ENCODE data around the gene SUPT20H.
A peak's percentile ranks its signal among the peaks of the same experiment; 100 is the strongest.

SUPT20H gene

DNA sequence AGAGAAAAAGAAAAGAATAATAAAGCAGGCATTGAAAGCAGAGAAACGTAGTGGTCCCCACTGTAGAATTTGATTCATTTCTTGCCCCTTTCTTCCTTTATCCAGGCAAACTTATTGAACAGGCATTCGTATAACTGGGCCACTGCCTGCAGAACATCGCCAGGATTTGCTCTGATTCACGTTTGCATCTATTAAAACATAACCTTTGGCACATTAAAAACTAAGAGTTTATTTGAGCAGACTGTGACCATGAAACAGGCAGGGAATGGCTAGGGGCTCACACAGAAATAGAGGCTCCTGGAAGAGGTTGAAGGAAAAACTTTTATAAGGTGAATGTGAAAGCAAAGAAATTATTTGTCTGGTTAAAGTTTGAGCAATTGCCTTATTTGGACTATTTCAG, 12.5 kb upstream of the SUPT20H start:
- no peak overlapping the region for H3K4me3 ChIP-seq (replicated peaks; ENCODE audit: low read depth, low read length)
- TF ChIP-seq, protein P1, sequence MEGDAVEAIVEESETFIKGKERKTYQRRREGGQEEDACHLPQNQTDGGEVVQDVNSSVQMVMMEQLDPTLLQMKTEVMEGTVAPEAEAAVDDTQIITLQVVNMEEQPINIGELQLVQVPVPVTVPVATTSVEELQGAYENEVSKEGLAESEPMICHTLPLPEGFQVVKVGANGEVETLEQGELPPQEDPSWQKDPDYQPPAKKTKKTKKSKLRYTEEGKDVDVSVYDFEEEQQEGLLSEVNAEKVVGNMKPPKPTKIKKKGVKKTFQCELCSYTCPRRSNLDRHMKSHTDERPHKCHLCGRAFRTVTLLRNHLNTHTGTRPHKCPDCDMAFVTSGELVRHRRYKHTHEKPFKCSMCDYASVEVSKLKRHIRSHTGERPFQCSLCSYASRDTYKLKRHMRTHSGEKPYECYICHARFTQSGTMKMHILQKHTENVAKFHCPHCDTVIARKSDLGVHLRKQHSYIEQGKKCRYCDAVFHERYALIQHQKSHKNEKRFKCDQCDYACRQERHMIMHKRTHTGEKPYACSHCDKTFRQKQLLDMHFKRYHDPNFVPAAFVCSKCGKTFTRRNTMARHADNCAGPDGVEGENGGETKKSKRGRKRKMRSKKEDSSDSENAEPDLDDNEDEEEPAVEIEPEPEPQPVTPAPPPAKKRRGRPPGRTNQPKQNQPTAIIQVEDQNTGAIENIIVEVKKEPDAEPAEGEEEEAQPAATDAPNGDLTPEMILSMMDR (IDR thresholded peaks at IDR 0.05; ENCODE audit: low read length, missing control alignments), result no peak
- no peak for DNase-seq (ENCODE audit: low read depth)

DNA sequence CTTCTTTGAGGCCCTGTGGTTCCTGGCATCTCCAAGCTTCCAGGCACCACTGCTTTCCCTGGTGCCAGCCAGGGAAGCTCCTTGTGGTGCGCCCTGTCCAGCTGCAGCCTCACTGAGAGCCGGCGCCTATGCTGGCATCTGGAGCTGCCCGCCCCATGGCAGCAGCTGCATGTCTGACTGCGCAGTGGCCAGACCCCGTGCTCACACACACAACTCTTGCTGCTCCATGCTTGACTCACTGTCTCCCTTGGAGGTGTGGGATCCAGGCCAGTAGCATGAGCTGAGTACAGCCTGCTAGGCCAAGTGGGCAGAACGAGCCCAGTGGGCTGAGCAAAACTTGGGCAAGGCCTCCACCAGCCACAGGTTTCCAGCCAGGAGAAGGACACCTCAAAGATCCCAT, 11.5 kb upstream of the SUPT20H start:
- H3K4me3 ChIP-seq (replicated peaks; ENCODE audit: low read depth, low read length), result no peak overlapping the region
- DNase-seq (ENCODE audit: low read depth), result no peak
- TF ChIP-seq, protein P1 (IDR thresholded peaks at IDR 0.05; ENCODE audit: low read length, missing control alignments), result no peak

DNA sequence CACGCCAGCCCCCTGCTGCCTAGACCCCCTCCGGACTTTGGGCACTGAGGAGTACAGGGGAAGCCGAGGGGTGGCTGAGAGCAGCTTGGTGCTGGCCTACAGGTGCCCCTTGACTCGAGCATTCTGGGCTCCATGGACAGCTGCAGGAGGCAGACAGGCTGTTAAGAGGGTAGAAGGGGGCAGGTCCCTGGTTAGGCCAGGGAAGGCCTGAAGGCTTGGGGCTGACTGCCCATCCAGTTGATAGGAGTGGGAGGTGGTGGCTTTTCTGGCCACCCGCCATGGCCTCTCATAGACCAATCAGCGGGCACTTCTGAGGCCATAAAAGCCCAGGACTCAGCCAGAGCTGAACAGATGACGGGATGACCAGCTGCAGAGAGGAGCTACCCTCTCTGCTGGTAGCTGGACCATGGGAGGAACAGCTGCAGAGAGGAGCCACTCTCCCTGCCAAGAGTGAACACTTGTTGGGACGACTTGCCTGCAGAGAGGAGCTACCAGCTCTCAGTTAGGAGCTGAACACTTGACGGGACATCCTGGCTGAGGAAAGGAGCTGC, 10.7 kb upstream of the SUPT20H start:
- DNase-seq (ENCODE audit: low read depth), result no peak
- H3K4me3 ChIP-seq (replicated peaks; ENCODE audit: low read depth, low read length), result no peak overlapping the region
- TF ChIP-seq, protein P1 (IDR thresholded peaks at IDR 0.05; ENCODE audit: low read length, missing control alignments), result no peak

DNA sequence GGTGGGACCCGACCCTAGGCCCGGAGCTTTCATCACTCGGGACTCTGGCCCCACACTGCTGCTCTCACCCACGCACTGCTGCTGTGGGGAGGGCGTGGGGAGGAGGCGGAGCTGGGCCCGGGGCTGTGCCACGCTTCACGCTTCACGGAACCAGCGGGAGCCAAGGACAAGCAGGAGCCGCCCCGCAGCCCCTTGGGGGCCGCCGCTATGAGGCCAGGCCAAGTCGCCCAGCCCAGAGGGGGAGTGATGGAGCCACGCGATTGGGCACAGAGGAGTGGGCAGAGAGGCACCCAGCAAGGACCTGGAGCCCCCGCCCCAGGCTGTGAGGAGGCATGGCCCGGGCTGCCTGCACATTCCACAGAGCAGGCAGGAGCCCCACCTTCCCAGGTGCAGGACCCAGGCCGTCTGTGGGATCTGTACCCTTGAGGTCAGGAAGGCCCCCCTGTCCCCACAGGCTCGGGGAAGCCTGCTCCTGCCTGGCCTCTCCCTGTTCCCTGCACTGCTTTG, 10.2 kb upstream of the SUPT20H start:
- H3K4me3 ChIP-seq (replicated peaks; ENCODE audit: low read depth, low read length), result no peak overlapping the region
- no peak for DNase-seq (ENCODE audit: low read depth)
- TF ChIP-seq, protein P1 (IDR thresholded peaks at IDR 0.05; ENCODE audit: low read length, missing control alignments), result no peak

DNA sequence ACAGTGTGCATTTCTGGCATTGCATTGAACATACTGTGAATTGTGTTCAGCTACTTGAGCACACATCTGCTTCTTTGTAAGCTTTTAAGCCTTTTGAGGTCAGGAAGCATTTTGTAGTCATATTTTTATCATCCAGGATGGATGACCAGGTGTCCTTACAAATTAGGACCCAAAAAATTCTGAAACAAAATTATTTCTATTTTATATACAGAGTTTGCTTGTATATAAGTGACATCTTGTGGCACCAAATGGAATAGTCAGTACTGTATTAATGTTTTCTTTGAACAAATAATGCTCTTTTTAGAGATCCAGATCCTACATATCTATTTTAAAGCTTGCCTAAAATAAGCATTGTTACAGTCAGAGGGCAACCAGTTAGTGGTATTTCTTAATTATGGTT, 9.5 kb upstream of the SUPT20H start:
- TF ChIP-seq, protein P1 (IDR thresholded peaks at IDR 0.05; ENCODE audit: low read length, missing control alignments), result peak; percentile 34
- peak; percentile 45 for DNase-seq (ENCODE audit: low read depth)
- H3K4me3 ChIP-seq (replicated peaks; ENCODE audit: low read depth, low read length), result no peak overlapping the region

DNA sequence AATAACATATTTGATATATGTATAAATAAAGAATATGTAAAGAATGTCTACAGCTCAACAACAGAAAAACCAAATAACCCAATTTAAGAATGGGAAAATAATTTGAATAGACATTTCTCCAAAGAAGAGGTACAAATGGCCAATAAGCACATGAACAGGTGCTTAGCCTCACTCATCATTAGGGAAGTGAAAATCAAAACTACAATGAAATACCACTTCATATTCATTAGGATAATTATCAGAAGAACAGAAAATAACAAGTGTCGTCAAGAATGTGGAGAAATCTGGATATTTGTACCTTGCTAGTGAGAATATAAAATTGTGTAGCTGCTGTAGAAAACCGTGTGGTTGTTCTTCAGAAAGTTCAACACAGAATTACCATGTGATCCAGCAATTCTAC, 8.4 kb upstream of the SUPT20H start:
- H3K4me3 ChIP-seq (replicated peaks; ENCODE audit: low read depth, low read length), result no peak overlapping the region
- DNase-seq (ENCODE audit: low read depth), result no peak
- TF ChIP-seq, protein P1 (IDR thresholded peaks at IDR 0.05; ENCODE audit: low read length, missing control alignments), result no peak

DNA sequence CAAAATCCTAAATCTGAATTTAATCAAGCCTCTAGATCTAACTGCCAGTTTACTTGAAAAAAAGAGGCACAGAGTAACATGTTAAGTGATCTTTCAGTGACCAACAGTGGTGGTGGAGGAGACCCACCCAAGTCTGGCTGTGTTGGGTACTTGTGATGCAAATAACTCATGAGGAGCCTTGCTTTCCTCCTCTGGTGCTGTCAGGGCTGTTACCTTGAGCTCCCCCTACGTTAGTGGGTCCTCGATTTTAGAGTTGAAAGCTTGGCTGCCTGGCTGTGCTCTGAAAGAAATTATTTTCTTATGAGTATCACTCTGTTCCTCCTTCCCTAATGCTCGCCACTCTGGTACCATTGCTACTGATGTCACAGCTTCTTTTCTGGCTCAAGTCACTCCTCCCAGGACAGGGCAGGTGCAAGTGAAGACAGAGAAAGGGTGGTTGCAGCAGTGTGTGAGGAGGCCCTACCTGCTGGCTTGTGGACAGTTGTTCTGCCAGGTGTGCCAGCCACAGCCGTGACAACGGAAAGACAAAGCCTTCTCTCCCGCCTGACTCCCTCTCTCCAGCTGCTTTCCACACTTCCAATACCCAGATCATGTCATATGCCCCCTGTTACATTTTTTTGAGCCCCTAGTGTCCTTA, 6.5 kb upstream of the SUPT20H start:
- TF ChIP-seq, protein P1 (IDR thresholded peaks at IDR 0.05; ENCODE audit: low read length, missing control alignments), result no peak
- no peak for DNase-seq (ENCODE audit: low read depth)
- H3K4me3 ChIP-seq (replicated peaks; ENCODE audit: low read depth, low read length), result no peak overlapping the region

Data from fibroblast of pulmonary artery (primary cell).